ENCODE results near the gene LNX1. TPM values are rescaled to one million over a fixed set of nuclear protein-coding genes. Genes with fewer than 3 reads are reported as not detected.

Gene LNX1
- total RNA-seq, 4 donors from 2014 or later, result 21.7 to 47.2 (median 36.2) TPM

DNA sequence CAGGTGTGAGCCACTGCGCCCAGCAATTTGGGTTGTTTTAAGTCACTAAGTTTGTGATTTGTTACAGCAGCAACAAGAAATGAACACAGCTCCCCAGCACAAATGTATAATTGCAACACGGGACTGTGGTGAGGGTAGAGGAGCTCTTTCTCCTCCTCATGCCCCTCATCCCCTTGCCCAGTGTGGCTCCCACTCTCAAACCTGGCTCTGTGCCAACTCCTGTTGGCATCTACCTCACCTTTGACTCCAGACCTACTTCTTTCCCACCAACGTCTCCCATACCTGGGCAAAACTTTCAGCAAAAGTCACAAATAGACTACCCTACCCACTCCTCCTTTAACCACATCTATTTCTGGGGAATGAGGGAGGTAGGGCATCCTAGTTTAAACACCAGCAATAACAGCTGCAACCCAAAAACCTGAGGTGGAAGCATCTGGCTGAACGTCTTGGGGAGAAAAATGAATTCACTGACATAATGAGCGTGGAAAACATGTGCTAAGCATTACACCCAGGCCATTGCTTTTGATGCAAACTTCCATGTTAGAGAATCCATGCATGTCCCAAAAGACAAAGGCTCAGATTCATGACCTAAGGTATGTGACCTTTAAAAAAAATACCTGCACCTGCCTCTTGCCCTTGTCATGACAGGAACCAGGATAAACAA lies 19.2 kb downstream of the LNX1 start:
- WGBS, result 86% methylated on average over 5 of the region's 5 CpGs
- no peak for DNase-seq (ENCODE audit: low spot score in 2 of 2)
- H3K4me1 ChIP-seq, result no peaks in the 10 kb centered on the region
- H3K36me3 ChIP-seq, result no peaks in the 10 kb centered on the region
- TF ChIP-seq EP300 (IDR thresholded peaks at IDR 0.05), result no peak
- no peak for TF ChIP-seq POLR2AphosphoS5 (IDR thresholded peaks at IDR 0.05)
- H3K27me3 ChIP-seq, result no peaks in the 10 kb centered on the region
- H3K4me3 ChIP-seq, result no peak overlapping the region
- no peak overlapping the region for H3K27ac ChIP-seq
- H3K9me3 ChIP-seq, result no peaks in the 10 kb centered on the region

DNA sequence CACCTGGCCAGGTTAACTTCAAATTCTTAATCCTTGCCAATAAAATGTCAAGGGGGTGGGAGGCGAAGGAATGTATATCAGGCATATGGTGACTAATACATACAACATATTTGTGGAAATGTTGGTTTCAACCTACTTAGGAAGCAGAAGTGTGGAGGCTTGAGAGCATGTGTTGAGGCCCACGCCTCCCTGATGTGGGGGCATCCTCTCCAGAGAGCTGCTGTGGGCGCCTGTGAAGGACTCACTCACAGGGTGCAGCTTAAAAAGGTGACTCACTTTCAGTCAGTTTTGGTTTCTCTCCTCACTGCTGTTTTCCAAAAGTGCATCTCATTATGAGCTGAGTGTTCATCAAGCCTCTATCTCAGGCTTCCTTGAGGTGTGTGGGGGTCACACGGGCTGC lies 27.5 kb downstream of the LNX1 start:
- Histone ChIP-seq H3K27ac (no peak overlapping the region), H3K4me1 (no peaks in the 10 kb centered on the region), H3K27me3 (no peaks in the 10 kb centered on the region), H3K9me3 (no peaks in the 10 kb centered on the region), H3K4me3 (no peak overlapping the region), H3K36me3 (no peaks in the 10 kb centered on the region)
- no peak for DNase-seq (ENCODE audit: low spot score in 2 of 2)
- WGBS, result 77% methylated on average over 4 of the region's 4 CpGs
- TF ChIP-seq, protein P1, sequence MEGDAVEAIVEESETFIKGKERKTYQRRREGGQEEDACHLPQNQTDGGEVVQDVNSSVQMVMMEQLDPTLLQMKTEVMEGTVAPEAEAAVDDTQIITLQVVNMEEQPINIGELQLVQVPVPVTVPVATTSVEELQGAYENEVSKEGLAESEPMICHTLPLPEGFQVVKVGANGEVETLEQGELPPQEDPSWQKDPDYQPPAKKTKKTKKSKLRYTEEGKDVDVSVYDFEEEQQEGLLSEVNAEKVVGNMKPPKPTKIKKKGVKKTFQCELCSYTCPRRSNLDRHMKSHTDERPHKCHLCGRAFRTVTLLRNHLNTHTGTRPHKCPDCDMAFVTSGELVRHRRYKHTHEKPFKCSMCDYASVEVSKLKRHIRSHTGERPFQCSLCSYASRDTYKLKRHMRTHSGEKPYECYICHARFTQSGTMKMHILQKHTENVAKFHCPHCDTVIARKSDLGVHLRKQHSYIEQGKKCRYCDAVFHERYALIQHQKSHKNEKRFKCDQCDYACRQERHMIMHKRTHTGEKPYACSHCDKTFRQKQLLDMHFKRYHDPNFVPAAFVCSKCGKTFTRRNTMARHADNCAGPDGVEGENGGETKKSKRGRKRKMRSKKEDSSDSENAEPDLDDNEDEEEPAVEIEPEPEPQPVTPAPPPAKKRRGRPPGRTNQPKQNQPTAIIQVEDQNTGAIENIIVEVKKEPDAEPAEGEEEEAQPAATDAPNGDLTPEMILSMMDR (IDR thresholded peaks at IDR 0.05), result no peak
- TF ChIP-seq POLR2AphosphoS5 (IDR thresholded peaks at IDR 0.05) (no peak), EP300 (IDR thresholded peaks at IDR 0.05) (no peak), POLR2A (IDR thresholded peaks at IDR 0.05) (no peak)

DNA sequence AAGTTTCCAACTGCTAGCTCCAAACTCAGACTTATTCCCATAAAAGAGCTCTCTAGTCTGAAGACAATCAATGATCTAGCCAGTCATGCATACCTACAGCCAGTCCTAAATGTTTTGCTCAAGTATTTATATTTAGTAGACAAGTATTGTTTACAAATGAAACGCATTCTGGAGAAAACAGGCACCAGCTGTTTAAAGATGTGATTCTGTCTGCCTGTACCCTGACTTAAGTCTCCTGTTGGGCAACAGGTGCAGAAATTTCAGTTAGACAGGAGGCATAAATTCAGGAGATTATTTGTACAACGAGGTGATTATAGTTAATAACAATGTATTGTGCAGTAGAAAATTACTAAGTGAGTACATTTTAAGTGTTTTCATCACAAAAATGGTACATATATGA lies 28.9 kb downstream of the LNX1 start:
- H3K4me1 ChIP-seq, result peaks cover 9% of the 10 kb centered on the region
- no peaks in the 10 kb centered on the region for H3K36me3 ChIP-seq
- no peak for TF ChIP-seq POLR2A (IDR thresholded peaks at IDR 0.05)
- TF ChIP-seq POLR2AphosphoS5 (IDR thresholded peaks at IDR 0.05), result no peak
- no peak for TF ChIP-seq EP300 (IDR thresholded peaks at IDR 0.05)
- TF ChIP-seq, protein P1 (IDR thresholded peaks at IDR 0.05), result no peak
- no peaks in the 10 kb centered on the region for H3K9me3 ChIP-seq
- no peak for DNase-seq (ENCODE audit: low spot score in 2 of 2)
- H3K27me3 ChIP-seq, result no peaks in the 10 kb centered on the region
- no peak overlapping the region for H3K4me3 ChIP-seq
- H3K27ac ChIP-seq, result no peak overlapping the region
- WGBS, result 88% methylated on average over 2 of the region's 2 CpGs

DNA sequence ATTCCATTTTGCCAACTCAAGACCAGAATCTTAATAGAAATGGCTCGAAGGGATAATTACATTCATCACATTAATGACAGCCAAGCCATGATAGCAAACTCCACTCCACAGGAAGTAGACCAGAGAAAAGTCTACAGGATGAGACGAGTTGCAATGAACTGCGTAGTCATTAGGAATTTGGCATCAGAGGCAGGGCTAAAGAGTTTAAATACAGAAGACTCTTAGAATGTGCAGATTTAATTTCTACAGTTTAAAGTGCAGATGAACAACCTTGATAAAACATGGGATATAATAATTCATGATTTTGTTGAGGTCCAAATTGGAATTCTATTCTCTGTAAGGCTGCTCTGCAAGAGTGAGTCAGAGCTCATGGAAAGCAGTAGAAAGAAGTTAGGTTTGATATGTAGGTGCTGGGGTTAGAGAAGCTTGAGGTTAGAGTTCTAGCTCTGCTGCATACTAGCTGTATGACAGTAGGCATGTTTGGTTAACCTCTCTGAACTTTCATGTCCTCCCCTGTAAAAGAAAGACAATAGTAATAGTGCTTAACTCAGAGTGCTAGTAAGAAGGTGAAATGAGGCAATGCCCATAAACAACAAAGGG lies 32.2 kb downstream of the LNX1 start:
- H3K36me3 ChIP-seq, result no peaks in the 10 kb centered on the region
- no peaks in the 10 kb centered on the region for H3K9me3 ChIP-seq
- WGBS, result 53% methylated on average over 3 of the region's 3 CpGs
- peaks cover 9% of the 10 kb centered on the region for H3K4me1 ChIP-seq
- DNase-seq (ENCODE audit: low spot score in 2 of 2), result no peak
- no peak overlapping the region for H3K27ac ChIP-seq
- H3K4me3 ChIP-seq, result no peak overlapping the region
- H3K27me3 ChIP-seq, result no peaks in the 10 kb centered on the region
- TF ChIP-seq POLR2A (IDR thresholded peaks at IDR 0.05) (no peak), POLR2AphosphoS5 (IDR thresholded peaks at IDR 0.05) (no peak), EP300 (IDR thresholded peaks at IDR 0.05) (no peak)
- TF ChIP-seq, protein P1 (IDR thresholded peaks at IDR 0.05), result no peak

DNA sequence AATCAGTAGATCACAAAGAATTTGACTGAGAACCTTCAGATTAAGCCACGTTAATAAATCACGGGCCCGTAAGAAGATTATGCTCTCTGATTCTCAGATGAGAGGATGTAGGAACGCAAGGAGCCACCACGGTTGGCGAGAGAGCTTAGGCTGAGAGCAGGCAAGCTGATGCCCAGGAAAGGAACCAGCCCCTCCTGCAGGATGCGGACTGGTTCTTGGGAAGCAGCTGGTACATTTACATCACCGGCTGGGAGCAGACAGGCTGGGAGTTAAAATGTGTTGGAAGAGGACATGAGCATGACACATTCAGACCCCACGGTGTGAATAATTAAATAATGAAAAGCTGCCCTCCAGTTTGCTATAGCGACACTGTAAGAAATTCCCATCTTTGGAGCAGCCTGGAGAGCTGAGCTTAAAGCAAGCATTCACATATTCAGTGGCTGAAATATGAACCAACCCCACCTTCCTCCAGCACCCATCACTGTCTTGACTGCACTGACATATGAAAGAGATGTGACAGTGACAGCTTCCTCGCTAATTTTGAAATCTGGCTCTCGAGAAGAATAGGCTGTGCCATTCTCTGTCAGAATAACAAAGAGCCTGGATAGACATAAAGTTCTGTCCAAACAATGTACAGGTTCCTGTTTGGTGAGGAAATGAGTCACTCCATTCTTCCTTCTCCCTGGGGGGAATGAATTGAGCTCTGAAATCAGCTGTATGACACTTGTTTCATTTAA lies 33.1 kb downstream of the LNX1 start:
- Histone ChIP-seq H3K4me3 (no peak overlapping the region), H3K36me3 (no peaks in the 10 kb centered on the region), H3K4me1 (peaks cover 9% of the 10 kb centered on the region), H3K27me3 (no peaks in the 10 kb centered on the region), H3K27ac (peak overlapping the region; percentile 1), H3K9me3 (no peaks in the 10 kb centered on the region)
- peak in 1 of 2 donors; percentile 66 for DNase-seq (ENCODE audit: low spot score in 2 of 2)
- 75% methylated on average over 12 of the region's 12 CpGs for WGBS
- TF ChIP-seq POLR2A (IDR thresholded peaks at IDR 0.05) (no peak), EP300 (IDR thresholded peaks at IDR 0.05) (no peak), POLR2AphosphoS5 (IDR thresholded peaks at IDR 0.05) (no peak)
- TF ChIP-seq, protein P1 (IDR thresholded peaks at IDR 0.05), result no peak

All from suprapubic skin (tissue), 4 donors.